B cell (primary cell): ENCODE measurements around the gene NR4A1. TPM values are rescaled to one million over a fixed set of nuclear protein-coding genes. Genes with fewer than 3 reads are reported as not detected.

Experiments used
- ATAC-seq: fragments of 200-7000 bp; cut with Tn5 transposase; one replicate; pipeline ENCODE4 v1.10.0; 2021; ENCODE audit warnings: low read depth, mild to moderate bottlenecking, moderate number of reproducible peaks, moderate library complexity
- CTCF ChIA-PET: fragments of 350-600 bp; sonication (Branson Sonifier 250); formaldehyde crosslinking; loops from one replicate; lab custom pipeline; 2021; ENCODE audit warnings: antibody characterized with exemption, inconsistent platforms; lab: Charles Lee
- POLR2A ChIA-PET: fragments of 350-600 bp; sonication (Branson Sonifier 250); formaldehyde crosslinking; loops from one replicate; lab custom pipeline; 2021; ENCODE audit warnings: antibody characterized with exemption; lab: Charles Lee
- DNase-seq: peaks from one replicate; pipeline ENCODE4 v3.0.0; 2013
- H2AFZ ChIP-seq: 2 replicates; pipeline ENCODE4 v1.6.1; 2012; ENCODE audit warnings: mild to moderate bottlenecking, low read depth, low read length; ENCODE audit not compliant: insufficient read depth, poor library complexity, severe bottlenecking
- H3K27ac ChIP-seq, 2 donors: 1 replicate in 1 of 2; 2 replicates in 1 of 2; pipeline ENCODE4 v1.5.1; 2012 to 2013; ENCODE audit warnings: low read length in 2 of 2, mild to moderate bottlenecking in 2 of 2, moderate library complexity in 1 of 2
- H3K27me3 ChIP-seq, 4 experiments: fragments of 200-600 bp in 1 of 4; sonication (generic) in 1 of 4; replicated peaks in 1 of 4; 1 replicate in 2 of 4; 2 replicates in 2 of 4; pipeline versions ENCODE4 v1.6.1 to v1.7.0; 2013 to 2016; ENCODE audit warnings: low read length in 3 of 4, mild to moderate bottlenecking in 2 of 4, mixed read lengths in 1 of 4, moderate library complexity in 1 of 4; ENCODE audit not compliant: insufficient read depth in 4 of 4, control insufficient read depth in 3 of 4; ENCODE audit errors: control extremely low read depth in 1 of 4
- H3K36me3 ChIP-seq, 2 experiments: replicated peaks in 1 of 2; 1 replicate in 1 of 2; 2 replicates in 1 of 2; pipeline versions ENCODE4 v1.6.1 to v1.7.1; 2013; ENCODE audit warnings: low read length in 1 of 2; ENCODE audit not compliant: insufficient read depth in 2 of 2, control insufficient read depth in 1 of 2; ENCODE audit errors: control extremely low read depth in 1 of 2, extremely low read depth in 1 of 2
- H3K4me1 ChIP-seq, 2 donors: fragments of 200-600 bp in 1 of 2; sonication (generic) in 1 of 2; 1 replicate in 1 of 2; 2 replicates in 1 of 2; pipeline versions ENCODE4 v1.5.1 to v1.6.1; 2013 to 2017; ENCODE audit warnings: low read length in 2 of 2; ENCODE audit not compliant: control insufficient read depth in 2 of 2, insufficient read depth in 2 of 2
- H3K4me2 ChIP-seq: replicated peaks from 2 replicates; pipeline ENCODE3; 2012; ENCODE audit warnings: mild to moderate bottlenecking, low read depth, low read length; ENCODE audit not compliant: poor library complexity, severe bottlenecking
- H3K4me3 ChIP-seq, 5 experiments: fragments of 200-600 bp in 1 of 5; sonication (generic) in 1 of 5; 1 replicate in 3 of 5; 2 replicates in 2 of 5; pipeline versions ENCODE4 v1.5.1 to v1.7.0; 2011 to 2016; ENCODE audit warnings: low read length in 4 of 5, mild to moderate bottlenecking in 4 of 5, low read depth in 2 of 5, control low read depth in 1 of 5, moderate library complexity in 1 of 5; ENCODE audit not compliant: insufficient read depth in 1 of 5; ENCODE audit errors: control extremely low read depth in 1 of 5, extremely low read depth in 1 of 5
- H3K79me2 ChIP-seq: fragments of 200-600 bp; sonication (generic); one replicate; pipeline ENCODE4 v1.6.0; 2016; ENCODE audit warnings: low read length; ENCODE audit not compliant: control insufficient read depth, insufficient read depth
- H3K9ac ChIP-seq: fragments of 200-600 bp; sonication (generic); 2 replicates; pipeline ENCODE4 v1.6.1; 2017; ENCODE audit warnings: mild to moderate bottlenecking, low read length, moderate library complexity
- H3K9me3 ChIP-seq, 3 donors: one replicate each; pipeline versions ENCODE4 v1.6.1 to v1.7.1; 2013; ENCODE audit warnings: low read length in 2 of 3; ENCODE audit not compliant: control insufficient read depth in 2 of 3, insufficient read depth in 1 of 3; ENCODE audit errors: control extremely low read depth in 1 of 3
- H4K20me1 ChIP-seq: 2 replicates; pipeline ENCODE4 v1.6.0; 2012; ENCODE audit warnings: mild to moderate bottlenecking, low read length; ENCODE audit not compliant: insufficient read depth, control insufficient read depth, poor library complexity, severe bottlenecking
- H3K27ac Mint-ChIP-seq: one replicate; pipeline ENCODE4 v1.8.0; 2021; ENCODE audit warnings: mixed read lengths
- H3K27me3 Mint-ChIP-seq: one replicate; pipeline ENCODE4 v1.8.0; 2021; ENCODE audit warnings: mixed read lengths
- H3K4me1 Mint-ChIP-seq: one replicate; pipeline ENCODE4 v1.8.0; 2021; ENCODE audit warnings: mixed read lengths
- H3K4me3 Mint-ChIP-seq: one replicate; pipeline ENCODE4 v1.8.0; 2021; ENCODE audit warnings: mixed read lengths
- H3K9me3 Mint-ChIP-seq: one replicate; pipeline ENCODE4 v1.8.0; 2022; ENCODE audit warnings: mixed read lengths; ENCODE audit not compliant: insufficient read depth
- EZH2 ChIP-seq: IDR thresholded peaks from 2 replicates; pipeline ENCODE4 v1.6.1; 2012; ENCODE audit warnings: borderline replicate concordance, low read depth, mild to moderate bottlenecking, moderate library complexity, low read length; ENCODE audit not compliant: insufficient read depth, poor library complexity, severe bottlenecking
- WGBS: methylation state at CpG from one replicate; pipeline ENCODE4 v1.1.5; 2013; ENCODE audit warnings: missing lambda C conversion rate; ENCODE audit not compliant: insufficient coverage; 5-methylcytosine and 5-hydroxymethylcytosine counted together
- intact Hi-C: fragments of 100-400 bp; cut with micrococcal nuclease; formaldehyde crosslinking; loops from one replicate; pipeline ENCODE4 v1.10.0; 2022
- polyA plus RNA-seq: library from polyadenylated mRNA; depleted of rRNA; stranded (reverse); fragments of >200 nt; gene quantifications from 2 replicates; pipeline ENCODE4 v1.2.3, GENCODE V29; 2012
- total RNA-seq, 2 donors: library from RNA; stranded (reverse); fragments of 120-200 nt in 1 of 2; gene quantifications; 1 replicate in 1 of 2; 2 replicates in 1 of 2; pipeline versions ENCODE4 v1.2.3 to v1.2.4, GENCODE V29; 2013 to 2022
- TF ChIP-seq, protein P1 (sequence below): fragments of 200-600 bp; IDR thresholded peaks from one replicate; pipeline ENCODE4 v1.8.0; 2022; ENCODE audit warnings: antibody characterized with exemption, mild to moderate bottlenecking

Gene NR4A1
- total and polyA plus RNA-seq, 2 donors (not counting 1 experiment from before 2014, with no cell fraction given): 43.2 to 470 TPM

DNA sequence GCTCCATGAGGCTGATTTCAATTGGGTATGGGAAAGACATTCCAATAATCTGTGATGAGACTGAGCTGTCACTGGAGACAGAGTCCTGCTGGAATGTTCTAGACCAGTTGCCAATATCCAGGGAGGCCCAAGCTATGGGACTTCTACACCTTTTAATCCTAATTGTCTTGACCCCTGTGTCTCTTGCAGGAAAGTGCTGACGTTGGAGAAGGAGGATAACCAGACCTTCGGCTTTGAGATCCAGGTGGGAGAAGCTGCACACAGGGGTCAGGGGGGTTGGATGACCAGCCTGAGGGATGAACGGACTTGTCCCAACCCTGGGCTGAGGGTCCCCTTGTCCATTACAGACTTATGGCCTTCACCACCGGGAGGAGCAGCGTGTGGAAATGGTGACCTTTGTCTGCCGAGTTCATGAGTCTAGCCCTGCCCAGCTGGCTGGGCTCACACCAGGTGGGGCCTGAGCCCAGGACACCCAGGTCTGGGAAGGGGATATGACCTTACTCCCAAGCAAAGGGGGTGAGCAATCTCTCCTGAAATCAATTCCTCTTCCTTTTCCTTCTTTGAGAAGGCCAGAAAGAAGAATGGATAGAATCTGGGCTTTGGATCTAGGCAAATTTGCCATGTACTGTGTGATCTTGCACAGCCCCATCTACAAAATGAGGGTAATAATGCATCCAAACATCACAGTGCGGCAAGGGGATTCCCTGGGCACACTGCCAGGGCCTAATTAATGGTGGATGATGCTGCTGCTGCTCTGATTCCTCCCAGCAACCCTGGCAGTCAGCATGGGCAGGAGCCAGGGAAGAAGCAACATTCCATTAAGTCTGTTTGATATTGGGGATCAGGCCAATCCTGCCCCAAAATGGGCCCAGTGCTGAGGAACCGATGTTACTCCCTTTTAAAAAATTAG is 40.3 kb upstream of the NR4A1 start:
- 97% methylated on average over 7 of the region's 8 CpGs for WGBS

More for the DNA sequence above, 40.3 kb upstream of the NR4A1 start:
- Histone ChIP-seq H4K20me1 (peaks cover 41% of the 10 kb centered on the region), H3K9ac (no peak overlapping the region), H3K4me3 (no peak overlapping the region), H2AFZ (no peak overlapping the region), H3K4me2 (no peak overlapping the region), H3K27me3 (no peaks in the 10 kb centered on the region), H3K36me3 (peaks cover 0 to 37% of the 10 kb centered on the region in 2 experiments), H3K4me1 (peaks cover 19 to 28% of the 10 kb centered on the region in 2 donors), H3K79me2 (peaks cover 5% of the 10 kb centered on the region), H3K27ac (no peak overlapping the region), H3K9me3 (no peaks in the 10 kb centered on the region)
- Mint-ChIP-seq H3K4me3 (no peak overlapping the region), H3K4me1 (peaks cover 28% of the 10 kb centered on the region), H3K27me3 (no peaks in the 10 kb centered on the region), H3K9me3 (no peaks in the 10 kb centered on the region), H3K27ac (peak overlapping the region; percentile 37)
- POLR2A ChIA-PET: interaction anchor here (1.2 to 1.5 kb wide), 2 partner anchors 9 to 12 kb away, joined by 3 to 7 read pairs; no protein-coding TSS in a partner anchor
- DNase-seq (peak; percentile 28), ATAC-seq (no peak)
- CTCF ChIA-PET: interaction anchor here (1.0 to 11.7 kb wide), 5 partner anchors 7 to 109 kb away, joined by 3 to 590 read pairs (median 3); no protein-coding TSS in a partner anchor
- intact Hi-C loops: no loop called here
- no peak for TF ChIP-seq EZH2
- TF ChIP-seq, protein P1, sequence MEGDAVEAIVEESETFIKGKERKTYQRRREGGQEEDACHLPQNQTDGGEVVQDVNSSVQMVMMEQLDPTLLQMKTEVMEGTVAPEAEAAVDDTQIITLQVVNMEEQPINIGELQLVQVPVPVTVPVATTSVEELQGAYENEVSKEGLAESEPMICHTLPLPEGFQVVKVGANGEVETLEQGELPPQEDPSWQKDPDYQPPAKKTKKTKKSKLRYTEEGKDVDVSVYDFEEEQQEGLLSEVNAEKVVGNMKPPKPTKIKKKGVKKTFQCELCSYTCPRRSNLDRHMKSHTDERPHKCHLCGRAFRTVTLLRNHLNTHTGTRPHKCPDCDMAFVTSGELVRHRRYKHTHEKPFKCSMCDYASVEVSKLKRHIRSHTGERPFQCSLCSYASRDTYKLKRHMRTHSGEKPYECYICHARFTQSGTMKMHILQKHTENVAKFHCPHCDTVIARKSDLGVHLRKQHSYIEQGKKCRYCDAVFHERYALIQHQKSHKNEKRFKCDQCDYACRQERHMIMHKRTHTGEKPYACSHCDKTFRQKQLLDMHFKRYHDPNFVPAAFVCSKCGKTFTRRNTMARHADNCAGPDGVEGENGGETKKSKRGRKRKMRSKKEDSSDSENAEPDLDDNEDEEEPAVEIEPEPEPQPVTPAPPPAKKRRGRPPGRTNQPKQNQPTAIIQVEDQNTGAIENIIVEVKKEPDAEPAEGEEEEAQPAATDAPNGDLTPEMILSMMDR: no peak
